ENCODE data around the gene E2F4. TPM values are rescaled to one million over a fixed set of nuclear protein-coding genes. Genes with fewer than 3 reads are reported as not detected.

E2F4 gene
- total and polyA plus RNA-seq, 2 of the 13 experiments (the other 11 are each of a cell fraction or from before 2014, with no cell fraction given) = 84.8 to 91.2 TPM

GRCh38 chr16:67191995-67192681 is at the start of gene E2F4 (continued):
- TF ChIP-seq IRF9 (CRISPR knock-in tag; IDR thresholded peaks at IDR 0.05; ENCODE audit: borderline replicate concordance) (peak; percentile 88), ZEB1 (IDR thresholded peaks at IDR 0.05; ENCODE audit: insufficient replicate concordance, low read depth) (no peak), SP5 (CRISPR knock-in tag; IDR thresholded peaks at IDR 0.05; ENCODE audit: borderline replicate concordance, low read depth) (0 out of 2 replicates have a peak, but pooled peaks have one; percentile 21), ZXDC (CRISPR knock-in tag; IDR thresholded peaks at IDR 0.05) (0 out of 2 replicates have a peak, but pooled peaks have one; percentile 17), ZNF737 (CRISPR knock-in tag; IDR thresholded peaks at IDR 0.05; ENCODE audit: borderline replicate concordance) (no peak), ZNF414 (CRISPR knock-in tag; IDR thresholded peaks at IDR 0.05) (0 out of 2 replicates have a peak, but pooled peaks have one; percentile 29), PRDM10 (CRISPR knock-in tag; IDR thresholded peaks at IDR 0.05; ENCODE audit: low read depth) (no peak), ZFP1 (CRISPR knock-in tag; IDR thresholded peaks at IDR 0.05) (no peak), POGK (CRISPR knock-in tag; conservative IDR thresholded peaks at IDR 0.05) (peak; percentile 88), ZNF672 (CRISPR knock-in tag; IDR thresholded peaks at IDR 0.05) (no peak), ZNF724P (CRISPR knock-in tag; IDR thresholded peaks at IDR 0.05; ENCODE audit: borderline replicate concordance) (peak; percentile 63; the same call in 1 of the 2 replicates), ZNF225 (CRISPR knock-in tag; IDR thresholded peaks at IDR 0.05) (peak; percentile 88), ZSCAN30 (CRISPR knock-in tag; IDR thresholded peaks at IDR 0.05) (no peak), BCL6 (CRISPR knock-in tag; IDR thresholded peaks at IDR 0.05) (peak; percentile 28; the same call in 1 of the 2 replicates), ZNF367 (CRISPR knock-in tag; IDR thresholded peaks at IDR 0.05; ENCODE audit: borderline replicate concordance) (peak; percentile 57; the same call in 1 of the 2 replicates), ZBTB20 (CRISPR knock-in tag; IDR thresholded peaks at IDR 0.05; ENCODE audit: borderline replicate concordance, low read depth) (peak; percentile 41; the same call in 1 of the 2 replicates), POLR2AphosphoS5 (IDR thresholded peaks at IDR 0.05; ENCODE audit: low read depth, low read length) (peak; percentile 55), MED13 (CRISPR knock-in tag; IDR thresholded peaks at IDR 0.05) (peak; percentile 56; the same call in 1 of the 2 replicates), RFXAP (CRISPR knock-in tag; IDR thresholded peaks at IDR 0.05; ENCODE audit: borderline replicate concordance) (peak; percentile 74; the same call in 1 of the 2 replicates)
